ENCODE measurements around the gene CRPPA.
"Not testable (repeated sequence)": the region's sequence is repeated elsewhere in the genome, so short reads cannot be mapped to it uniquely, and the experiment has no call there.

CRPPA gene

GRCh38 chr7:16396766-16397500 is 24.4 kb downstream of the CRPPA start:
- Histone ChIP-seq H3K36me3 (ENCODE audit: insufficient read depth, low read length) (peaks cover 8% of the 10 kb centered on the region), H3K27me3 (ENCODE audit: insufficient read depth, low read length) (no peaks in the 10 kb centered on the region), H3K4me1 (ENCODE audit: control insufficient read depth, insufficient read depth, low read length, unreplicated experiment) (no peaks in the 10 kb centered on the region), H3K79me2 (ENCODE audit: control insufficient read depth, insufficient read depth, low read length, unreplicated experiment) (no peaks in the 10 kb centered on the region), H3K4me3 (ENCODE audit: low read depth, low read length) (no peak overlapping the region), H2AFZ (ENCODE audit: low read length, unreplicated experiment) (no peak overlapping the region), H3K27ac (ENCODE audit: low read depth, low read length) (no peak overlapping the region)

GRCh38 chr7:16395121-16395520 is 26.2 kb downstream of the CRPPA start:
- no peak overlapping the region for H3K27ac ChIP-seq (ENCODE audit: low read depth, low read length)
- no peak overlapping the region for H2AFZ ChIP-seq (ENCODE audit: low read length, unreplicated experiment)
- H3K79me2 ChIP-seq (ENCODE audit: control insufficient read depth, insufficient read depth, low read length, unreplicated experiment), result no peaks in the 10 kb centered on the region
- no peak overlapping the region for H3K4me3 ChIP-seq (ENCODE audit: low read depth, low read length)
- no peaks in the 10 kb centered on the region for H3K4me1 ChIP-seq (ENCODE audit: control insufficient read depth, insufficient read depth, low read length, unreplicated experiment)
- H3K36me3 ChIP-seq (ENCODE audit: insufficient read depth, low read length), result peaks cover 8% of the 10 kb centered on the region
- no peaks in the 10 kb centered on the region for H3K27me3 ChIP-seq (ENCODE audit: insufficient read depth, low read length)

GRCh38 chr7:16393862-16394422 is 27.4 kb downstream of the CRPPA start:
- Histone ChIP-seq H3K36me3 (ENCODE audit: insufficient read depth, low read length) (peaks cover 8% of the 10 kb centered on the region), H2AFZ (ENCODE audit: low read length, unreplicated experiment) (no peak overlapping the region), H3K4me3 (ENCODE audit: low read depth, low read length) (no peak overlapping the region), H3K79me2 (ENCODE audit: control insufficient read depth, insufficient read depth, low read length, unreplicated experiment) (no peaks in the 10 kb centered on the region), H3K27ac (ENCODE audit: low read depth, low read length) (no peak overlapping the region), H3K27me3 (ENCODE audit: insufficient read depth, low read length) (no peaks in the 10 kb centered on the region), H3K4me1 (ENCODE audit: control insufficient read depth, insufficient read depth, low read length, unreplicated experiment) (no peaks in the 10 kb centered on the region)

- no peaks in the 10 kb centered on the region for H3K27me3 ChIP-seq (ENCODE audit: insufficient read depth, low read length)
- H2AFZ ChIP-seq (ENCODE audit: low read length, unreplicated experiment), result no peak overlapping the region
- H3K4me1 ChIP-seq (ENCODE audit: control insufficient read depth, insufficient read depth, low read length, unreplicated experiment), result no peaks in the 10 kb centered on the region
- H3K27ac ChIP-seq (ENCODE audit: low read depth, low read length), result no peak overlapping the region
- H3K79me2 ChIP-seq (ENCODE audit: control insufficient read depth, insufficient read depth, low read length, unreplicated experiment), result no peaks in the 10 kb centered on the region
- no peak overlapping the region for H3K4me3 ChIP-seq (ENCODE audit: low read depth, low read length)
- H3K36me3 ChIP-seq (ENCODE audit: insufficient read depth, low read length), result peaks cover 8% of the 10 kb centered on the region
Observed at GRCh38 chr7:16392990-16393523, 28.3 kb downstream of the CRPPA start.

- H3K79me2 ChIP-seq (ENCODE audit: control insufficient read depth, insufficient read depth, low read length, unreplicated experiment); H3K27ac ChIP-seq (ENCODE audit: low read depth, low read length): not testable (repeated sequence)
Observed at GRCh38 chr7:16383786-16384185, 37.6 kb downstream of the CRPPA start.

GRCh38 chr7:16383103-16383502 is 38.2 kb downstream of the CRPPA start:
- H3K4me1 ChIP-seq (ENCODE audit: control insufficient read depth, insufficient read depth, low read length, unreplicated experiment); H3K4me3 ChIP-seq (ENCODE audit: low read depth, low read length); H3K36me3 ChIP-seq (ENCODE audit: insufficient read depth, low read length); H3K27me3 ChIP-seq (ENCODE audit: insufficient read depth, low read length); H3K27ac ChIP-seq (ENCODE audit: low read depth, low read length); H3K79me2 ChIP-seq (ENCODE audit: control insufficient read depth, insufficient read depth, low read length, unreplicated experiment); H2AFZ ChIP-seq (ENCODE audit: low read length, unreplicated experiment): not testable (repeated sequence)

More at GRCh38 chr7:16383786-16384185, 37.6 kb downstream of the CRPPA start:
- not testable (repeated sequence) for H2AFZ ChIP-seq (ENCODE audit: low read length, unreplicated experiment); H3K4me3 ChIP-seq (ENCODE audit: low read depth, low read length); H3K36me3 ChIP-seq (ENCODE audit: insufficient read depth, low read length); H3K27me3 ChIP-seq (ENCODE audit: insufficient read depth, low read length); H3K4me1 ChIP-seq (ENCODE audit: control insufficient read depth, insufficient read depth, low read length, unreplicated experiment)
